ELR (cell line): ENCODE measurements around the gene FGF7.
"Not testable (repeated sequence)": the region's sequence is repeated elsewhere in the genome, so short reads cannot be mapped to it uniquely, and the experiment has no call there.

Source experiments
- DNase-seq: peaks from one replicate; pipeline ENCODE4 v3.0.0-alpha.2; 2015; ENCODE audit warnings: low read depth

The FGF7 gene

GRCh38 chr15:49439678-49440395, 16.8 kb downstream of the FGF7 start:
- no peak for DNase-seq

- no peak for DNase-seq
Measured at GRCh38 chr15:49441356-49441755, 18.3 kb downstream of the FGF7 start.

GRCh38 chr15:49441816-49442215, 18.8 kb downstream of the FGF7 start:
- no peak for DNase-seq

- DNase-seq: peak; percentile 4
Measured at GRCh38 chr15:49452595-49452994, 29.6 kb downstream of the FGF7 start.

GRCh38 chr15:49456166-49456565, 33.1 kb downstream of the FGF7 start:
- DNase-seq: no peak

- peak; percentile 35 for DNase-seq
Measured at GRCh38 chr15:49458145-49458544, 35.1 kb downstream of the FGF7 start.

- no peak for DNase-seq
Measured at GRCh38 chr15:49460411-49460941, 37.4 kb downstream of the FGF7 start.

GRCh38 chr15:49462232-49462844, 39.3 kb downstream of the FGF7 start:
- DNase-seq: no peak

- no peak for DNase-seq
Measured at GRCh38 chr15:49464522-49464921, 41.5 kb downstream of the FGF7 start.

GRCh38 chr15:49466119-49466518, 43.1 kb downstream of the FGF7 start:
- no peak for DNase-seq

GRCh38 chr15:49467746-49468480, 44.9 kb downstream of the FGF7 start:
- DNase-seq: no peak

GRCh38 chr15:49468481-49468839, 45.4 kb downstream of the FGF7 start:
- peak; percentile 26 for DNase-seq

GRCh38 chr15:49471248-49471647, 48.2 kb downstream of the FGF7 start:
- DNase-seq: peak; percentile 21

GRCh38 chr15:49471733-49472132, 48.7 kb downstream of the FGF7 start:
- no peak for DNase-seq

GRCh38 chr15:49472338-49472737, 49.3 kb downstream of the FGF7 start:
- no peak for DNase-seq

- DNase-seq: peak; percentile 50
Measured at GRCh38 chr15:49473031-49473430, 50.0 kb downstream of the FGF7 start.

- DNase-seq: not testable (repeated sequence)
Measured at GRCh38 chr15:49478021-49478420, 55.0 kb downstream of the FGF7 start.

- DNase-seq: not testable (repeated sequence)
Measured at GRCh38 chr15:49478982-49479381, 55.9 kb downstream of the FGF7 start.

GRCh38 chr15:49485401-49485800, 62.4 kb downstream of the FGF7 start:
- DNase-seq: not testable (repeated sequence)

- DNase-seq: no peak
Measured at GRCh38 chr15:49490966-49491365, 67.9 kb downstream of the FGF7 start.

- DNase-seq: no peak
Measured at GRCh38 chr15:49492151-49492550, 69.1 kb downstream of the FGF7 start.

GRCh38 chr15:49492830-49493229, 69.8 kb downstream of the FGF7 start:
- DNase-seq: peak; percentile 83

GRCh38 chr15:49494842-49495241, 71.8 kb downstream of the FGF7 start:
- DNase-seq: peak; percentile 27
